H1 (cell line): ENCODE measurements around the gene MACROD1. TPM values are rescaled to one million over a fixed set of nuclear protein-coding genes. Genes with fewer than 3 reads are reported as not detected.

Experiments used
- SP2 ChIP-seq: IDR thresholded peaks from 2 replicates; pipeline ENCODE4 v1.6.1; 2012; ENCODE audit warnings: mild to moderate bottlenecking, low read length, inconsistent platforms
- polyA plus RNA-seq, 7 experiments: library from polyadenylated mRNA; depleted of rRNA in 3 of 7; stranded (reverse) in 5 of 7; unstranded in 2 of 7; fragments of >200 nt in 5 of 7; fragments of 200-250 nt in 2 of 7; gene quantifications; 1 replicate in 5 of 7; 2 replicates in 1 of 7; 4 replicates in 1 of 7; pipeline versions ENCODE4 v1.2.1 to v1.2.3, GENCODE V29; 2011 to 2013; ENCODE audit warnings: missing spikeins in 2 of 7, mixed read lengths in 2 of 7
- total RNA-seq: library from RNA; stranded (reverse); fragmentation: NEBNext Ultra II Directional; extraction: Animal tissue kit (Norgen Biotek cat#: 25700); gene quantifications from 2 replicates; pipeline ENCODE4 v1.2.1, GENCODE V29; 2021

MACROD1 gene
- total and polyA plus RNA-seq, 2 of the 8 experiments (the other 6 are each of a cell fraction or from before 2014, with no cell fraction given) = 19.5 to 34.1 TPM

DNA sequence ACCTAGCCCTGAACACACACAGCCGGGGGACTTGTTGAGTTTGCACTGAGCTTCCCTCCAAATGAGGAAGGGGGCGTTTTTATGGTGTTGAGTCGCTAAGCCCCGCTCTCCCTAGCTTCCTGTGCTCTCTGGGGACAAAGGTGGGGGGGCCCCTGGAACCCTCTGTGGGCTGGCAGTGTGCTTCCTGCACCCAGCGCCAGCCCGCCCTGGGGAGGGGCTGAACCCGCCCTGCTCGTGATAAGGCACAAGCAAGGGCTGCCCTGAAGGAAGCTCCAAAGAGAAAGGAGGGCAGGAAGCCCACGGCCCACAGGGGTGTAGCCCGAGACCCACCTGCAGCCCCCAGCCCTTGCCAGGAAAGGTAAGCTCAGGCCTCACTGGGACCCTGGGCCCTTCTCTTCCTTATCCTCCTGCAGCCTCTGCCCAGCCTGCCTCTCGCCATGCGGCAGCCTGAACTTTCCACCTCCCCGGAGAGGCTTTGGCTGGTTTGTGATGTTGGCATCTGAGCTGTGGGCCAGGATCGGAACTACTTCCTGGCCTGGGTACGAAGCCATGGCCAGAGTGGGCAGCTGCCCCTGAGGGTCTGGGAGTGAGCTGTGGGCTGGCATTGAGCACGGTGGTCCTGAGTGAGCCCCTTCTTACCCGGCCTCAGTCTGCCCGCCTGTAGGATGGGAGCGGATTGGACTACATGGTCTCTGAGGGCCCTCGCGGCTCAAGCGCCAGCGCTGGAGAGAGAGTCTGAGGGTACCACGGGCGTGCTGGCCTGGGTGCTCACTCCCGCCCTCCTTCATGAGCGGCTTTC, 40.7 kb upstream of the MACROD1 start, which contains the start of gene FERMT3 (continued):
- TF ChIP-seq SP2 = no peak
